ENCODE measurements around the gene FGFBP1.

Gene FGFBP1

DNA sequence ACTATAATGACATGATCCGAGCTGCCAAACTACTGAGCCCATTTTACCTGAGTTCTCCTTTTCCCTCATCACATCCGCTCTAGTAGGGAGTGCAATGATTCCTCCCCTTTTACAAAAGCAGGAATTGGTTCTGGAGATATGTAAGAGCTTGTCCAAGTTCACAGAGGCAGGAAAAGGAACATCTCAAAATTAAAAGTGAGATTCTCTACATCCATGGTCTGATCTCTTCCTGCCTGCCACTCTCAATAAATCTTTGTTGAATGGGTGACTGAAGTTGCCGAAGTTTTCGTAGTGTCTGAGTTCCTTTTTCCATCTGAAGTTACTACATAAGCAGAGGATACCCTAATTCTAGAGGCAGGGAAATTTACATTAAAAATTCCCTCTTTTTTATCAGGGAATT is at the start of gene FGFBP1:
TSS of gene FGFBP1 (minus strand) at position 101 of the 400 bp plus-strand sequence. CDS start 2,108 bp downstream, outside the sequence.
- no peak for DNase-seq

DNA sequence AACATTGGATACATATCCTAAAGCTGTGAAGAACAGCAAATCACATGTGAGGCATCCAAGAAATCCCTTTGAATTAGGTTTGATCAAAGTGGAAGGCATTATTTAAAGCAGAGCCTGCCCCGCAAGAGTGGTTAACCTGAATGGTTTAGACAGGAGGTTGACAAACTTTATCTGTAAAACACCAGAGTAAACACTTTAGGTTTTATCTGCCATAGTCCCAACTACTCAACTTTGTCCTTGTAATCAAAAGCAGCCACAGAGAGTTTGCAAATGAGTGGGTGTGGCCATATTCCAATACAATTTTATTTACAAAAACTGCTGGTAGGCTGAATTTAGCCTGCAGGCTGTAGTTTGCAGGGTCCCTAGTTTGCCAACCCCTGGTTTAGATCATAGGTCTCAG is 49.7 kb upstream of the FGFBP1 start:
- no peak for DNase-seq

DNA sequence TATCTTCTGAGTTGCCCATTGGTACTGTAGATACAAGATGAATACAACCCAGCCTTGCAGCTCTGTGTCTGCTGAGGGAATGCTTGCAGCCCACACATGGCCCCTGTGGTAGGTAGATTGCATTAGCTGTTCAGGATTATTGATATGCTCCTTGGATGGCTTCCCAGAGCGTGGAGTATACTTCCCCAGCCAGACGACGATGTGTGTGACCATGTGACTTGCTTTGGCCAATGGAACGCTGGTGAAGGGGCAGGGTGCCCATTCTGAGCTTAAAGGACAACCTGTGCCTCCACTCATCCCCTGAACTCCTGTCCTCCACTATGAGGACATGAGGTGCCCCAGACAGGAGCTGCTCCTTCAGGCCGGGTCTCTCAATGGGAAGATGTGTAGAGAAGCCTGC is 48.4 kb upstream of the FGFBP1 start:
- no peak for DNase-seq

DNA sequence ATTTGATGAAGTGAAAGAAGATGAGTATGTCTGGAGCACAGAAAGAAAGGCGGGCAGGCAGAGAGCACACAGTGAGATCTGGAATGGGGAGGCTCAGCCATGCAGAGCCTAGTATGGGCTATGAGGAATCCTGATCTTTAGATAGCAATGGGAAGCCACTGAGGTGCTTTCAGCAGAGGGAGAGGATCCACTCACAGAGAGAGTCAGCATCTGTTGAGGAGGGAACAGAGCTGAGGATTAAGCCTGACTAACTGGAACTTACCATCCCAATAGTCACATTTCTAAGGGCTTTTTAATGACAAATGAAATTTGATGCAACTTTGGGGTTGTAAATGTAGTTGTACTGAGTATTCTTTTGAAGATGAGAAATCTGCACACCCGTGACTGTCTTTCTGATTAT is 45.1 kb upstream of the FGFBP1 start:
- no peak for DNase-seq

DNA sequence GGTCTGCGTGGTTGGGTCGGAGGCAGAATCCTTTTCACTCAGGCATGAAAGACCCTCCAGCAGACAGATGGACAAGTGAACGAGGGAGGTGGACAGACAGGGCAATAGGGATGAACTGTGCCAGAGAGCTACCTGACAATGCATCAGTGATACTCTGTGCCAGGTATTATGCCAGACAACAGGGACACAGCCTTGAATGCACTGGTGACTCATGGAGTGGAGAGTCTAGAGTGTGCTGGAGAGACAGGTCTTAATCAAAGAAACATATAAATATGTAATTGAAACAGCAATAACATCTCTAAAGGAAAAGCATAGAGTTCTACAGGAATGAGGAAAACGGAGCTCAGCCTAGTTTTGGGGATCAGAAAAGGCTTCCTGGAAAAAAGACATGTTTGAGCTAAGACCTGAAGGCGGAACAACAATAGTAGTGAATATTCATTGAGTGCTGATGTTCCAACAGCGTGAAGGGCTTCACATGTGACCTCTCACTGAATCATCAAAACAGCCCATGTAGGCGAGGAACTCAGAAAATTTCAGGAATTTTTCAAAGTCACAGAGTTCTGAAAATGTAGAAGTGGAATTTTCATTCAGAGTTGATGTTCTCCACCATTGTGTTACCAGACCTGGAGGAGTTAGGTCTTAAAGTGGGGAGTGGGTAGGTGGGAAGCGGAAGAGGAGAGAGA is 44.4 kb upstream of the FGFBP1 start:
- DNase-seq = no peak

DNA sequence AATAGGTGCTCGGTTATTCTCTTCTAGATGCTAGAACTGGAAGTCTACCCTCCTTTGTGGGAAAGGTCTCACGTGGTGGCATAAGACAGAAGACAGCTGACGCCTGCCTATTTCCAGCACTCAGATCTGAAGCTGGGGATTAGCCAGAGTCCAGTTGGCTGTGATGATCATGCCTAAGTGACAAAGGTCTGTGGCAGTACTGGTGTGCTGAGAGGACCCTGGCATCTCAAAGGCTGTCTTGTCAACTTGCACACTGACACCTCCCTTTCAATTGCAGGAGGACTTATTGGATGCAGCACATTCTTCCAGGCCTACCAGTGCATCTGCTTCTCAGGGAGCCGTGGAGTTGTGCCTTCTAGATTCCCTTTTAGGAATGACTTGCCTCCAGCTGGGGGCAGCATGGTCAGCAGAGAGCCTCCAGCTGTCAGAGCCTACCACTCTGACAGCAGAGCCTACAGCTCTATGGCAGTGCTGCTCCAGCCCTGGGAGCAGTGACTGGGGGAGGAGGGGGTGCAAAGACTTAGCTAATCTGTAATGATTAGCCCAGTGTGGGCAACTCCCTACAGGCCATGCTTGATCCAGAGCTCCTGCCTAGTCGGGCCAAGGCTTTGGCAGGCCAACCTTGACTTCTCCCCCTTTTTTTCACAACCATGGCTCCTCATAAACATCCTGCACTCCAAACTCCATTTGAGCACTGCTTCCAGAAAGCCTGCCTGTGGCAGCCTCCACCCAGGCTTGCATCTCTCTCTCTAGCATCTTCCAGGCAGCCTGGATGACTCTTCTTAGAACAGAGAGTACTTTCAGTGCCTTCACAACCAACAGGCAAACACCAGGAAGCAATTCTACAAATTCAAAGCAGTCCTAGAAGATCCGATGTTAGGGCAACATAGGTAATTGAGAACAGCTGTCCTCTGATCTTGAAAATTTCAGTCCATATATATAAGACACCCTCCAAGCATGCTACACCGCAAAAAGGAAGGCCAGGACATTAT is 38.2 kb upstream of the FGFBP1 start:
- peak; percentile 65 for DNase-seq

DNA sequence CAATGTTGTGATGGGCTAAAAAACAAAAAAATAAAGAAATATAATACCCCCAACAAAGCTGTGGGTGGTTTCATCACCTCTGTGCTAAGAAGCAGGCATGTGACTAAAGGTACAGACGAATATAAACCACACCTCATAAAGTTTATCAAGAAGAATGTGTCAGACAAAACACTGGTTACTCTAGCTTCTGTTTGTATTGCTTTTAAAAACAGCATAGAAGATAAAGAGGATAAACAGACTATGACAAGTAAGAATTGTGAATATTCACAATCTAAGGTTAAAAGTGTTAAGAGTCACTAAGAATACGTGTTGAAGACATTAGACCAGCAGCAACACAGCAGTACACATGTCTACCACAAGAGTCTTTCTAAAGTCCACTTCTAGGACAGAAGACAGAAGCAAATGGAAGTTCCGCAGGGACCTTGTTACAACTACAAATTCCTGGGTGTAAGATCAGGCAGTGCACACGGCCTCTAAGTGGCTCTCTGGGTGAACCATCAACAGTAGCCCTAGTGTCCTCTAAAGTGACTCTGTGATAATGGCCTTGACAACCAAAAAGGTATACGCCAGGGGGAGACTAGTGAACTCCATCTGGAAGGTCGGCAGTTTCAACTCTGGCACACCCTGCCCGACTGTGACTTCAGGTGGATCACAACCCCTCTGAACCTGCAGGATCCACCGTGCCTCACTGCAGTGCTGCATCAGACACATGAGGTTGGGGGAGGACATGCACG is 32.7 kb upstream of the FGFBP1 start:
- DNase-seq = no peak

DNA sequence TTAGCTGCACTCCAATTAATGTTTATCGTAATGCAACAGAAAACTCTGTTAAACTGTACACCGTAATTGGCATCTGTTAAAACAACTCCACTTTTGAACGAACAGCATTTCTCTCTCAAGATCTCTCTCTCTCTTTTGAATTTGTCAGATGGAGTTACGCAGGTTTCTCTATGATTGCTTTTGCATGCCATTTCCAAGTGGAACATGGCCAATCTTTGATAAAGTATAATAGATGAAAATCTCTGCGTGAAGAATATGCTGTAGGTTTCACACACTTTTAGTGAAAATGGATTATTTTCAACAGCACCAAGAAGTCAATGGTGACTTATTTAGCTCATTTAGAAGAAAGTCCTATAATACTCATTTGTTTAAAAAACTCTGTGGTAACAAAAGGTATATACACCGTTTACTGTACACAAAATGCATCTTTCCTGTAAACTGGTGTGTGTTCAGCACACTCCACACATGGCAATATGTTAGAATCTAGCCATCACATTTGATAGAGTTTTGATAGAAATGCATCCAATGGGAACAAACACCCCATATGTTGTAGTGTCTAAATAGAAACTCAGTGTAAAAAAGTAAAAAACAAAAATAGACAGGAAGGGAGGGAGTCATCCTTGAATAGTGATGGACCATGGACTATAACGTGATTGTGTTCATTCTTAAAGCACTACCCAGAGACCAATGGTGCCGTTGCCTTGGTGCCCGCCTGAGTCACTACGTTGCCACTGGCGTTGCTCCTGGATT is 30.2 kb upstream of the FGFBP1 start:
- DNase-seq = no peak

DNA sequence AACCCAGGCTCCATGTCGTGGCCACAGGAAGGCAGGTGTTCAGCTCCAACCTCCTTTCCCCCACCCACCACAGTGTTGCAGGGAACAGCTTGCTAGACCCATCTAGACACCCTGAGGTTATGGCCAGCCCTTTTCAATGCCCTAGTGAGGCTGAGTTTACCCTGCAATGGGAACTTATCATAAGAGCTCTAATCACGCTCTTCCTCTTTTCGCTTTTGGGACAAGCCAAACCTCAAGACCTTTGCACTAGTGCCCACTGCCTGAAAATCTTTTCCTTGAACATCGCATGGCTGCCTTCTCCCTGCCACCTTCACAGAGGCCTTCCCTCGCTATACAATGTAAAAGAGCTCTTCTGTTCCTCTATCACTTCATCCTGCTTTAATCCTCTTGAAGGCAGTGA is 26.8 kb upstream of the FGFBP1 start:
- DNase-seq = no peak

DNA sequence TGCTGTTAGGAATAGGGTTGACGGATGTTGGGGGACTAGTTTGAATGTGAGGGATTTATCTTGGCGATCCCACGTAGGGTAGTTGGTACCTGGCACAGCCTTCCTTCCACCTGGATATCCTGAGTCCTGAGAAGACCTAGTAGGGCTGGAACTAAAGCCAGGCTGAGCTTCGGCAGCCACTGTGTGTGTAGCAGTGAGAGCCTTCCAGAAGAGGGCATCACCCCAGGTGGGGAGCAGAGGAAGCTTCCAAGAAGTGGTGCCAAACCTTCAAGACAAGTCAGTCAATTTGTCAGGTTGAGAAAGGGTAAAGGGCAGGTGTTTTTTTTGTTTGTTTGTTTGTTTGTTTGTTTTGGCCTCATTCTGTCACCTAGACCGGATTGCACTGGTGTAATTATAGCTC is 25.6 kb upstream of the FGFBP1 start:
- DNase-seq = no peak

DNA sequence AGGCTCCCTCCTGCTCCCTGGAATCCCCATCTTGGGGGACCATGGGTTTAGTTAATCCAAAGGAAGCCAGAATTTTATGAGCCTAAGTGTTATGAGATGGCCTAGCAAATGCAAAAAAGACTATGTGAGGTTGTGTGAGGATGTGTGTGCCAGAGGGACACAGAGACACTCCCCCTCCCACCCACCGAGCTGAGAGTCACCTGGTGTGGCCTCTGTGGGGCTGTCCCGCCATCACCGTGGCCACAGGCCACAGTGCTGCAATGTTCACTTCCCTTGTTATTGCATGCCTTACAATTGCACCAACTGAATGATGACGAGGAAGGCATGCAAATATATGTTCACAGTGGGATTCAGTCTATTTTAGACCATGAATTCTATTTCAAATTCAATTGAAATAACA is 25.0 kb upstream of the FGFBP1 start:
- DNase-seq = no peak

DNA sequence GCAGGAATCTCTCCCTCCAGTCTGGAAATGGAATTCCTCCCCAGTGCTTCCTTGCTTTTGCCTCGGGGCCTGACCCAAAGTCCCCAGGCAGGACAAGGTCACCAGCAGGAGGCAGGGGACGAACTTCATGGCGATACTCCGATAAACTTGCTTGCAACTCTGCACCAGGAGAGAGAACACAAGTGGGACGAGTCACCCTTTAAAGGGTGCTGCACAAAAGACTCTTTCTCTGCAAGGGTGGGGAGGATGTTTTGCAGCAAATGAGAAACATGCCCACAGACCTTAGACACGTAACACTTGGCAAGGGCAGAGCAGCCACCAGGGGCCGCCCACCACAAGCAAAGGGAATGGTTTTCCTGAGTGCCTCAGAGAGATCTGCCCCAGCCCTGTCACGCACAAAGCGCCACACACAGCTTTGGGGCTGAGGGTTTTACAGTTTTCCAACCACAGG is 24.5 kb upstream of the FGFBP1 start, which contains the start of gene FGFBP2:
TSS of gene FGFBP2 (minus strand) at position 175 of the 451 bp plus-strand sequence. CDS start at position 129, 46 bp downstream.
- no peak for DNase-seq

DNA sequence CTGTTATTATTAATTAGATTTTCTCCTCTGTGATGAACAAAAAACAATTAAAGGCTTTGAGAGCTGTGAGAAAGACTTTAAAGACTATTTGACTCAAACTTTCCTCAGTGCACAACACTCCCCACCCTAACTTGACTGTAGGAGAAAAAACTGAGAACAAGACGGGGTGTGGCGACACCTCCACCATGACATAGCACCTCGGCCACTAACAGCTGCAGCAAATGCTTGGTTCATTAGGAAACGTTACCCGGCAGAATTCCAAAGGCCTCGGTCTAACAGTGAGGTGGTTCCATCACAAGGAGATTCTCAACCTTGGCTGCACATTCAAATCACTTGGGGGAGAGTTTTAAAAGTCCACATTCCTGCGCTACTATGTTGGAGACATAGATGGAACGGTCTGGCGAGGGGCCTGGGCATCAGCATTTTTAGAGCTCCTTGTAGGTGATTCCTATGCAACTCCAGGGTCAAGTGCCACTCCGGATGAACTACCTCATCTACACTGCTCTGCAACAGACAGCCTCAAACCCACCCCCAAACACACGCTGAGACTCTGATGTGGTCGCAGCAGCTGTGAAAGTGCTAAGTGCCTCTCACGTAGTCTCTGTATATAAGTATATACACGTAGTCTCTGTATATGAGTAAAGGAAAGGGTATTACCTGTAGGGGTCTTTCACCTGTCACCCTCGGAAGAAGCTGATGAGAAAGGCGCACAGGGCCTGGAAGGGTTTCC is 23.4 kb upstream of the FGFBP1 start:
- DNase-seq = no peak

DNA sequence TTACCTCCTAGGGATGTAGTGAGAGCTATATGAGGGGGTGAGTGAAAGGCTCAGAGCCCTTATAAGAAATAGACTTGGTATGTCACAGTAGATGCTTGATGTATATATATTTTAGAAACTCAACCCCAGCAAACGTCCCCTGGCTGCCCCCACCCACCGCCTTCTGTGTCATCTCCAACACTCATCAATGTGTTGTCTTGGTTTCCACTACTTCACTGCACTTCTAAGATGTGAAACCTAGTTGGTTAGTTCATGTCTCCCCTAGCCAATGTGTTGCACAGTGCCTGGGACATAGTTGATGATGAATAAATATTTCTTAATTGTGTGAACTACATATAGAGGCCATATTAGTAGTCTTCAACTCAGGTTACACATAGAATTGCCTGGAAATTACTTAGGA is 20.0 kb upstream of the FGFBP1 start:
- no peak for DNase-seq

DNA sequence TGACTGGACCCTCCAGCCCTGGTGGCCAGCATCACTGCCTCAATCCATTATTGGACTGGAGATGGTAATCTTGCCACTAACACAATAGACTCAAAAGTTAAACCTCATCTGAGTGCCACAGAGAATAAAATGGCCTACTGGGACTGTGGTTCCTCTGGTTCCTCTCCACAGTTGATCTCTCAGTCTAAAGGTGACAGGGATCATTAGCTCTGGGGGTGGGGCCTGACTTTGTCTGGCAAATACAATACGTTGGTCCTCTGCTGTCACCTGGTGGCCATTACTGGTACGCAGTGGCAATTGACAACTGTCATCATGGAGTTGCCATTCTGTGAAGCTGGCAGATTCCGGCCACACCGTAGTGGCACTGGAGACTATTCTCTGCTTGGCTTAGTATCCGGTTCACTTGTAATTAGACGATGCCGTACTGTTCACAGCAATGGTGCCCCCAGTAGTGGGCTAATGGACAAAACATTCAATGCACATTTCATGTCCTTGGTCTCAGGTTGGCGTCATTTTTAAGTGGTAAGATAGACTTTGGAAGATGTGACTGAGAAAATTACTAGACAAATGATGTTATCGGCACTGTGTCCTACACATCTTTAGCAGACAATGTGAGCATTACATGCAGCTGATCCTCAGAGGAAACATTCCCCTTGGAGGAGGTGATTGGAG is 17.8 kb upstream of the FGFBP1 start:
- DNase-seq = peak; percentile 70

DNA sequence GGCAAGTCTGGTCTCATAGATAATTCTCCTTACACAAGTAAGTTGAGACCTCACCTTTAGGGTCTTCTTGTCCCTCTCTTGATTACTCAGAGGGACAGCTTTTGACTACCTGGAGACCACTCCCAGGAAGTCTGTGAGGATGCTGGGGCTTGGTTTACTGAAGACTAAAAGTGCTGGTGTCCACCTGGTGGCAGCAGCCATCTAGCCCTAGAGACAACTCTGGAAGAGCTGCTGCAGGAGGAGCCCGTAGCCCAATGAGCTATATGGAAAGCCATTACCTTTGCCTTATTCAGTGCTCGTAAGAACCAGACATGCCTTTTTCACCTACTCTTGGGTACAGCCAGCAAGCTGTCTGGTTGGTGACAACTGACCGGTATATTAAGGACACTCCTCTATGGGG is 17.1 kb upstream of the FGFBP1 start:
- DNase-seq = no peak

DNA sequence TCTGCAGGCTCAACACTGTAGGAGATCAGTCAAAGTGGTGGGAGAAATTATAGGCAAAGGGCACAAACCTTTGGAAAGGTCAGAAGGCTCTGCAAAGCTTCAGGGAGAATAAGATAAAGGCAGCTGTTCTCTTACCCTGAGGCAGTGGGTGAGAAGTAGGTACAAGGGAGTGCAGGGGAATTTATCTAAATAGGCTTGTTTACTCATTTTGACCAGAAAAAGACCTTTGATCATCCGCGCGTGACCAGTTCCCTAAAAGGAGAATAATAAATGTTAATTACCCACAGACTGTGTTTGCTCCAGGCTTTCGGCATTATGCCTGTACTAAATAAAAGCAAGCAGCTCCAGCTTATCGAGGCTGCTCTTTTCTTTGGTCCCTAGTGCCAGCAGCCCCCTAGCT is 15.1 kb upstream of the FGFBP1 start:
- no peak for DNase-seq

DNA sequence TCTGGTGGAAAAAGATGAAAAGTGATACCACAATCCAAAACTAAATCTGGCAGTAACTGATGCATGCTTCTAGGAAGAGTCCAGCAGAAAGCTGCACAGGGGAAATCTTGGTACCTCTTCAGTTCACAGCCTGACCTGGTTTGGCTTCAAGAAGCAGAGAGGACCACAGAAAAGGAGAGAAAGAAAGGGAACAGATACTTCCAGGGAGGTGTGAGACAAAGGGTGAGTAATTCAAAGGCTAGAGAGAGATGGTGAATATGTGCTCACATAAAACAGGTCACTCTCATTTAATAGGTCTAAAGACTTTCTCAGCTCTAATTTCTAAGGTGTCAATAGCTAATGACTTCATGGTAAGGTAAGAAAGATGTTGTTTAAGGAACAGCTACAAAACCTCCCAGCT is 13.2 kb upstream of the FGFBP1 start:
- DNase-seq = no peak

DNA sequence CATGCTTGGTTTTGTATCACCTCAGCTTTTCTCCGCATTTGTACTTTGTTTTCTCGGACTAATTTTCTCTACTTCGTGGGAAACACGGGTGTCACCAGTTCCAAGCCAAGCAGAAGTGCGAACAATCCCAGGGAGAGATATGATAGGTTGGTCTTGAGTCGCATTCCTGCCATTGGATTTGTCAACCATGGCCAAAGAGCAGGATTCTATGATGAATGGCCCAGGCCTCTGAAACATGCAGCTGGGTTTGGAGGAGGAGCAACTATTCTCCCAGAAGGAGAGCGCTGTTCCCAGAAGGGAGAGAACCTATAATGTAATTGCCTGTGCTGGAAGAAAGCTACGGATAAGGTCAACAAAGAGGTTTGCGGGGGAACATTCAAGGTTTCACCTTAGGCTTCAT is 10.3 kb upstream of the FGFBP1 start:
- no peak for DNase-seq

DNA sequence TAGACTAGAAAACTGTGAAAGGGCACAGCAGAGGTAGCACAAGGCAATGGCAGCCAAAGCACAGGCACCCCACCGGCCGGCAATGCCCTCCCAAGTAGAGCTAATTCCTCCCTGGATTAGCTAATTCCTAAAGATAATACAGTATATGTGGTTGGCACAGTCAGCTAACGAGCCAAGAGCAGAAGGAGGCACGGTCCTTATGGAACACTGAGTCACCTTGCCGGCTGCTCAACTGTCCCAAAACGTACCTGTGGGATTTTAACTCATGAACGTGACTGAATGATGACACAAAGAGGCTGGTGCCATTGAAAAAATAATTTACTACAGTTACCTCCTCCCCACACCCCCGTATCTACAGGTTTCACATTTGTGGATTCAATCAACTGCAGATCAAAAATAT is 9.1 kb upstream of the FGFBP1 start:
- DNase-seq = no peak

DNA sequence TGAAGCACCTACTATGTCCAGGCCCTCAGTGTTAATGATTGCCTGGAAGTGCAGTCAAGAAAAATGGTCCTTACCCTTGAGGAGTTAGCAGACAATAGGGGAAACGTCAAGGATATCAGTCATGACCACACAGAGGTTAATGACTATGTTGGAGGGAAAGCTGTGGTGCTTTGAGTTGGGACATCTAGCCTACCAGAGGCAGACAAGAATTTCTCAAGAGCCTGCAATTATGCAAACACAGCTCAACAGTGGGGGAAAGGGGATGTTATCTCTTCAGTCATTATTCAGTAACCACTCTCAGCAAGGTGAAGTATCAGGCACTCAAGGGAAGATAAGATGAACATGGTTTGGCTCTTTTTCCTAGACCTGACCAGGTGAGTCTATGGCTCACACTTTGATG is 7.0 kb upstream of the FGFBP1 start:
- DNase-seq = no peak
